ENCODE measurements around the gene STRBP. TPM values are rescaled to one million over a fixed set of nuclear protein-coding genes. Genes with fewer than 3 reads are reported as not detected.

The STRBP gene
- total and polyA plus RNA-seq, 2 of the 8 experiments (the other 6 are each of a cell fraction or from before 2014, with no cell fraction given) = 29.7 to 105 TPM

DNA sequence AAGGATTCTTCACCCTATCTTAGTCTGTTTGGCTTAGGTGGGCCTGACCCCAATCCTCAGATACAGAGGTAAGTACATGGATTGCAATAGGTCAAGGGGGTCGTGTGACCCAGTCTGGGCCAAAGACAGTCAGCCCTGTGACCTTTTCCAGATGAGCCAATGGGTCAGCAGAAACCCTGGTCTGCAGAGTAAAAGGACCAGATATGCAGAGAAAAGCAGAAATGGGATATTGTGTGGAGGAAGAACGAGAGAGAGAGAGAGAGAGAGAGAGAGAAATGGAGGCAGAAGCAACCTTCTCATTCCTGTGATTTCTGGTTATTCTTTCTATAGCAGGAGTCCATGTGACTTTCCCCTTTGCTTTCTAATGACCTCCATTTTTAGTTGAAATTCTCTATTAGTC, 47.2 kb upstream of the STRBP start:
- H3K9ac ChIP-seq (replicated peaks in 1 of 4; ENCODE audit: extremely low read depth in 1 of 4, low read depth in 3 of 4, low read length in 3 of 4) = no peak overlapping the region
- no peak overlapping the region for H4K8ac ChIP-seq (ENCODE audit: extremely low read depth, insufficient read depth, low read length)
- H4K20me1 ChIP-seq (replicated peaks in 1 of 2; ENCODE audit: control insufficient read depth in 1 of 2, insufficient read depth in 2 of 2, low read length in 2 of 2) = no peaks in the 10 kb centered on the region
- WGBS, 2 experiments (ENCODE audit: extremely low coverage in 1 of 2, insufficient coverage in 1 of 2, insufficient read length in 1 of 2, insufficient replicate concordance in 2 of 2, low coverage in 1 of 2, low lambda C conversion rate in 2 of 2, missing lambda C conversion rate in 1 of 2) = 94% methylated on average over 2 of the region's 2 CpGs; no CpG with 5 or more reads in 1 of the 2 experiments
- H2BK120ac ChIP-seq (replicated peaks; ENCODE audit: low read depth, low read length) = no peak overlapping the region
- H4K91ac ChIP-seq (replicated peaks; ENCODE audit: insufficient read length, low read length) = no peak overlapping the region
- H3K4me2 ChIP-seq (ENCODE audit: insufficient read depth in 1 of 2, low read depth in 2 of 2, low read length in 2 of 2) = no peak overlapping the region
- H3K23ac ChIP-seq (ENCODE audit: insufficient read length) = no peak overlapping the region
- no peak for DNase-seq (ENCODE audit: low read depth in 1 of 2, low spot score in 2 of 2)
- no peaks in the 10 kb centered on the region; a peak in 1 of 7 replicates for H3K27me3 ChIP-seq (replicated peaks in 1 of 4; ENCODE audit: control insufficient read depth in 3 of 4, extremely low read depth in 1 of 4, insufficient read depth in 3 of 4, low read length in 3 of 4)
- H3K56ac ChIP-seq (replicated peaks; ENCODE audit: insufficient read length, low read depth, low read length) = no peak overlapping the region
- no peak overlapping the region for H3K4ac ChIP-seq (replicated peaks; ENCODE audit: insufficient read length, low read depth, low read length)
- H3K79me1 ChIP-seq (ENCODE audit: low read depth, low read length) = no peaks in the 10 kb centered on the region
- H2AK5ac ChIP-seq (ENCODE audit: low read depth, low read length) = no peak overlapping the region
- no peaks in the 10 kb centered on the region; the same call in 1 of the 2 replicates for H3K23me2 ChIP-seq (ENCODE audit: low read depth, low read length)
- no peak for FAIRE-seq
- H3K18ac ChIP-seq (ENCODE audit: extremely low read depth, low read length) = no peak overlapping the region
- POLR2A ChIA-PET (ENCODE audit: partially characterized antibody) = no interaction called here
- H2BK5ac ChIP-seq (ENCODE audit: low read depth, low read length) = no peak overlapping the region
- H3K36me3 ChIP-seq (ENCODE audit: control insufficient read depth in 2 of 4, insufficient read depth in 4 of 4, low read length in 3 of 4) = no peaks in the 10 kb centered on the region
- no peak overlapping the region for H2BK20ac ChIP-seq (ENCODE audit: low read length)
- no peak overlapping the region for H3K4me3 ChIP-seq (ENCODE audit: extremely low read depth in 1 of 4, insufficient read depth in 2 of 4, low read depth in 3 of 4, low read length in 4 of 4)
- H2BK15ac ChIP-seq (ENCODE audit: low read length) = no peak overlapping the region
- peaks cover 0 to 5% (median 0%) of the 10 kb centered on the region in 4 experiments; a peak in 2 of 7 replicates for H3K4me1 ChIP-seq (replicated peaks in 1 of 4; ENCODE audit: control insufficient read depth in 3 of 4, insufficient read depth in 4 of 4, low read length in 3 of 4)
- H3K79me2 ChIP-seq (ENCODE audit: control insufficient read depth in 1 of 2, insufficient read depth in 2 of 2, low read length in 2 of 2) = no peaks in the 10 kb centered on the region
- CTCF ChIA-PET (ENCODE audit: partially characterized antibody) = interaction anchor here (1.0 to 1.7 kb wide), 2 partner anchors 12 to 186 kb away, joined by 3 read pairs; no protein-coding TSS in a partner anchor
- H4K5ac ChIP-seq (ENCODE audit: insufficient read length, low read depth, low read length) = no peak overlapping the region
- H2AFZ ChIP-seq (ENCODE audit: low read length) = no peak overlapping the region
- H3K9me3 ChIP-seq (ENCODE audit: insufficient read depth in 2 of 2, low read depth in 1 of 2, low read length in 1 of 2) = no peaks in the 10 kb centered on the region
- no peak overlapping the region for H3K27ac ChIP-seq (ENCODE audit: low read depth, low read length)
- H2BK12ac ChIP-seq (ENCODE audit: low read depth, low read length) = no peak overlapping the region
- H3K14ac ChIP-seq (ENCODE audit: insufficient read length) = no peak overlapping the region
- TF ChIP-seq RXRA (IDR thresholded peaks at IDR 0.05; ENCODE audit: insufficient read depth, low read depth, low read length) (no peak), POLR2AphosphoS5 (IDR thresholded peaks at IDR 0.05; ENCODE audit: low read depth, low read length) (no peak), JUN (IDR thresholded peaks at IDR 0.05; ENCODE audit: low read depth, low read length) (no peak), GTF2F1 (IDR thresholded peaks at IDR 0.05; ENCODE audit: borderline replicate concordance, low read depth, low read length) (no peak), RBBP5 (IDR thresholded peaks at IDR 0.05; ENCODE audit: borderline replicate concordance, low read depth, low read length) (no peak), BCL11A (IDR thresholded peaks at IDR 0.05; ENCODE audit: low read depth in 2 of 2, low read length in 2 of 2) (no peak), SP2 (IDR thresholded peaks at IDR 0.05; ENCODE audit: low read length) (no peak), CBX8 (IDR thresholded peaks at IDR 0.05; ENCODE audit: borderline replicate concordance, low read depth, low read length) (no peak), MAFK (IDR thresholded peaks at IDR 0.05; ENCODE audit: low read depth, low read length) (no peak), POU5F1 (IDR thresholded peaks at IDR 0.05; ENCODE audit: low read depth, low read length) (no peak)
- TF ChIP-seq, protein P1, sequence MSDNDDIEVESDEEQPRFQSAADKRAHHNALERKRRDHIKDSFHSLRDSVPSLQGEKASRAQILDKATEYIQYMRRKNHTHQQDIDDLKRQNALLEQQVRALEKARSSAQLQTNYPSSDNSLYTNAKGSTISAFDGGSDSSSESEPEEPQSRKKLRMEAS (IDR thresholded peaks at IDR 0.05) = no peak
- TF ChIP-seq, protein P2, sequence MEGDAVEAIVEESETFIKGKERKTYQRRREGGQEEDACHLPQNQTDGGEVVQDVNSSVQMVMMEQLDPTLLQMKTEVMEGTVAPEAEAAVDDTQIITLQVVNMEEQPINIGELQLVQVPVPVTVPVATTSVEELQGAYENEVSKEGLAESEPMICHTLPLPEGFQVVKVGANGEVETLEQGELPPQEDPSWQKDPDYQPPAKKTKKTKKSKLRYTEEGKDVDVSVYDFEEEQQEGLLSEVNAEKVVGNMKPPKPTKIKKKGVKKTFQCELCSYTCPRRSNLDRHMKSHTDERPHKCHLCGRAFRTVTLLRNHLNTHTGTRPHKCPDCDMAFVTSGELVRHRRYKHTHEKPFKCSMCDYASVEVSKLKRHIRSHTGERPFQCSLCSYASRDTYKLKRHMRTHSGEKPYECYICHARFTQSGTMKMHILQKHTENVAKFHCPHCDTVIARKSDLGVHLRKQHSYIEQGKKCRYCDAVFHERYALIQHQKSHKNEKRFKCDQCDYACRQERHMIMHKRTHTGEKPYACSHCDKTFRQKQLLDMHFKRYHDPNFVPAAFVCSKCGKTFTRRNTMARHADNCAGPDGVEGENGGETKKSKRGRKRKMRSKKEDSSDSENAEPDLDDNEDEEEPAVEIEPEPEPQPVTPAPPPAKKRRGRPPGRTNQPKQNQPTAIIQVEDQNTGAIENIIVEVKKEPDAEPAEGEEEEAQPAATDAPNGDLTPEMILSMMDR (IDR thresholded peaks at IDR 0.05; ENCODE audit: control extremely low read depth in 1 of 3, insufficient read depth in 1 of 3, low read depth in 1 of 3, low read length in 3 of 3) = no peak

Measured in H1 (cell line).